HG02885 (cell line): ENCODE results near the gene ABCD1.

Experiments
- ATAC-seq: cut with Tn5 transposase; IDR thresholded peaks from one replicate; pipeline ENCODE4 v1.9.1; 2021; ENCODE audit warnings: mild to moderate bottlenecking; ENCODE audit not compliant: unreplicated experiment, poor library complexity

ABCD1 gene

DNA sequence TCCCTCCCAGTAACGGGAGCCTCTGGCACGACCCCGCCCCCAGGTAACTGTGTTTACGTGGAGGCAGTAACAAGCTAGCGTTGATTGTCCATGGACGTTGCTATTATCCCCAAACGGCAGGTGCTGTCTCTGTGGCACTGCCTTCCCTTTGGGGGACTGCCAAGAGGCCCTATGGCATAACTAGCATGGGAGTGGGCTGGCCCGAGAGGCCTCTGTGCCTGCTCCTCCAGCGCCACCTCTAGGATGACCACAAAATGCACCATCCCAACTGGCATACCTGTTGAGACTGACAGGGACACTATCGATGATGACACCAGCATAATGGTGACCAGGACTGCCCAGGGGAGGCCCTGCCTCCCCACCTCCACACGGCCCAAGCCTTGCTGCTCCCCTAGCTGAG lies 57.7 kb downstream of the ABCD1 start:
- ATAC-seq = no peak

DNA sequence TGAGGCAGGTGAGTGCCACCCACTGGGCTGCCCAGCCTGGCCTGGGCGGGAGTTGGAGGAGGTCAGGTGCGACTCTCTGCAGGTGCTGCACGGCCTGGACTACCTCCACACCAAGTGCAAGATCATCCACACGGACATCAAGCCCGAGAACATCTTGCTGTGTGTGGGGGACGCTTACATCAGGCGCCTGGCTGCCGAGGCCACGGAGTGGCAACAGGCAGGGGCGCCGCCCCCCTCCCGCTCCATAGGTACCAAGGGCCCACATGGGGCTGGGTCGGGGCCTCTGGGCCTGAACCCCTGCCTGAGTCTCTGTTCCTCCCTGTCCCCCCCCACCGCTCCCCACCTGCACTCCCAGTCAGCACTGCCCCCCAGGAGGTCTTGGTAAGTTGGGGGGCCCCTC lies 58.2 kb downstream of the ABCD1 start:
- no peak for ATAC-seq

DNA sequence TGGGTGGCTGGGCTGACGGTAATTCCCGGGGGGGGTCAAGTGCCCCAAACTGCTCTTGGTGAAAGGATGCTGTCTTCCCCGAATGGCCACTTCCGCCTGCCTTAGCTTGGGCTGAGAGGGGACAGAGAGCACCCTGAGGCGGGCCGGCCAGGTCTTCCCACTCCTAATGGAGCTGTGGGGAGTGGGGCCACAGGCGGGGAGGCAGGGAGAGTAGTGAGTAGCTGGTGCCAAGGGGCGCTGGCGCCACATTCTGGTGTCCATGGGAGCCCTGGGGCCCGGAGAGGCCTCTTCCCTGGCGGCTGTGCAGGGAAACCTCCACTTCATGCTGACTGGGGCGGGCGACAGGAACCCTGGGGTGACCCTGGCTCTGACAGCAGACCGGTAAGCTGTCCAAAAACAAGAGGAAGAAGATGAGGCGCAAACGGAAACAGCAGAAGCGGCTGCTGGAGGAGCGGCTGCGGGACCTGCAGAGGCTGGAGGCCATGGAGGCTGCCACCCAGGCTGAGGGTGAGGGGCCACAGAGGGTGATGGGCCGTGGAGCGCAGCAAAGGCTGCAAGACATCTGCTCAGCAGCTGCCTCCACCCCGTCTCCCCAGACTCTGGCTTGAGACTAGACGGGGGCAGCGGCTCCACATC lies 58.8 kb downstream of the ABCD1 start:
- ATAC-seq = no peak

DNA sequence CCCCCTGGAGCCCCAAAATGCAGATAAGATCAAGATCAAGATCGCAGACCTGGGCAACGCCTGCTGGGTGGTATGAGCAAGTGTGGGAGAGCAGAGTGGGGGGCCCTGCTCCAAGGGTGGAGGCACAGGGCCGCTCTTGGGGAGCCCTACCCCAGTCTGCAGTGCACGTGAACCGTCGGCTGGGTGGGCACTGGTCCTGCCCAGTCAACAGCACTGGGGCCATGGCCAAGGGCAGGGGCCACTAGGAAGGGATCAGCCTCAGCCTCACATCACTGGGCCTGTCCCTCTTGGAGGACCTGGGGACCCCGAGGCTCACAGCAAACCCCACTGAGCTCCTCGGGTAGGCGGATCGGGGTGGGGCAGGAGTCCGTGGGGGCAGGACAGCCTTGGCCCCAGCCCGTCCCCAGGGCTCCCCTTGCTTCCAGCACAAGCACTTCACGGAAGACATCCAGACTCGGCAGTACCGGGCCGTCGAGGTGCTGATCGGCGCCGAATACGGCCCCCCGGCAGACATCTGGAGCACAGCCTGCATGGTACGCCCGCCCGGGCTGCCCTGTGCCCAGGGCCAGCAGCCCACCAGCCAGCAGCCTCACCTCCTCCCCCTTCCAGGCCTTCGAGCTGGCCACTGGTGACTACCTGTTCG lies 59.8 kb downstream of the ABCD1 start:
- no peak for ATAC-seq

DNA sequence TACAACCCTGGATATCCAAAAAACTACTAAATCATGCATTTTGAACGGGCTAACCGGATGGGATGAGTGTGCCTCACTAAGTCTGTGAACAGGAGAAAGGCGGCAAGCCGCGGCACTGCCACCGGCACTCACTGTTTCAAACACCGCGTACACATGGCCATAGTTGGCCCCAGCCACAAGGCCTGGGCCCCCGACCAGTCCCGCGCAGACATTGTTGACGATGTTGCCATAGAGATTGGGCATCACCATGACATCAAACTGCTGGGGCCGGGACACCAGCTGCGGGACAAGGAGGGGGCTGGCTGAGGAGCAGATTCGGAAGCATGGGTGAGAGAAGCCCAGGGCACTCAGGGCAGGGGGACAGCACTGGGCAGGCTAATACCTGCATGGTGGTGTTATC lies 62.0 kb downstream of the ABCD1 start:
- no peak for ATAC-seq

DNA sequence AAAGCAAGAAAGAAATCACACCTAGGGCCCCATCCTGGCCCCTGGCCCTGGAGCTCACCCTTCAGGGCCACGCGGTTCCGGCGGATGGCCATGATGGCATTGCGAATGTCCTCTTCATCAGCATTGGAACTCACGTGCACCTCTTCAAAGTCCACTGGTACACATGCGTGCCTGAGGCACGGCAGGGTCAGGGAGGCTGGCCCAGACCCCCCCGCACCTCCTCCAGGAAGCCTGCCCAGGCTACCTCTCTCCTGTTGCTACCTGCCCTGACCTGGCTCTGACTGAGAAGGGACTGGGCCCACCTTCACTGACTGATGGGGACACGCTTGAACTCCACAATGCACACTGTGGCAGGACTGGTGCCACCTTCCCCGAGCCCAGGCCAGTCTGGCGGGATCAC lies 65.0 kb downstream of the ABCD1 start:
- no peak for ATAC-seq

DNA sequence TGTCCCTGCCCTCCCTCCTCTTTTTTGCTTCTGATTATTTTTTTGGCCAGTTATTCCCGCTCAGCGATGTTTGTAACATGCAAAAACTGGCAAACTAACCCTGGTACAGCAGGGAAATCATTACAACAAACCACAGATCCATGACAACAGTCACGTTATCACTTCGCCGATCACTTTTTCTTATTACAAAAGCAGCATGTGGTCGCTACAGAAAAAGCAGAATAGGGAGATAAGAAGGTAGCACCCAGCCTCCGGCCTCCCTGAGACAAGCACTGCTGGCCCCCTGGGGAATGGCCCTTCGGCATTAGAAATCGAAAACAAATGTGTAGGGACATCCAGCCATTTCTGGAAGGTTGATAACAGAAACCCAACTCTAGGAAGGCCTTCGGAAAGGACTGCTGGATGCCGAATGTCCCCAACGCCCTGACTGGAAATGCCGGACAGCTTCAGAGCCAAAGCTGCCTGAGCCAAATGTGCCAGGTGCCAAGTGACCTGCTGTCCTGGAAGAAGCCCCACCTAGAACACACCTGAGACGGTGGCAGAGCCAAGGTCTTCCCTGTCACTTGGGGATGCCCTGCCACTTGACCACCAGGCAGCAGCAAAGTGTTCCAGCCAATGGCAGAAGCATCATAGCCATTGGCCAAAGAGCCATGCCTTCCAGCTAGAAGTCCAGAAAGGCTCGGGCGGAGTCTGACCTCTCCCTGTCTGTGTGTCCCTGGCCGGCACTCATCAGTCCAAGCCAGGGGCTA lies 66.6 kb downstream of the ABCD1 start:
- ATAC-seq = no peak

DNA sequence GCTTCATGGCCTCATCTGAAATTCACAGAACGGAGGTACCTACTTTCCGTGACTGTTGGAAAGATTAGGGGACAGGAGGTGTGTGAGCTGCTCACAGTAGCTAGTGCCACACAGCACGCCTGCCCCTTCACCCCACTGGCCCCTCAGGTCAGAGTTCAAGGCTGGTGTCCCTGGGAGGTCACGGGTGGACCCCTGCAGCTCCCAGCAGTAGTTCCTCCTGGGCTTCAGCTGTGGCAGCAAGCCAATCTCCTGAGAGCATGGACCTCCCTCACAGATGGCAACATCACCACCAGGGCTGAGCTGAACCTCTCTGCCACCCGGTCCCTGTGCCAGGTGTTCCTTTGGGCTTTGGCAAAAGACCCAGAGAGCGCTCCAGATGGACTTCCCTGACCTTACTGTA lies 67.7 kb downstream of the ABCD1 start:
- ATAC-seq = no peak

DNA sequence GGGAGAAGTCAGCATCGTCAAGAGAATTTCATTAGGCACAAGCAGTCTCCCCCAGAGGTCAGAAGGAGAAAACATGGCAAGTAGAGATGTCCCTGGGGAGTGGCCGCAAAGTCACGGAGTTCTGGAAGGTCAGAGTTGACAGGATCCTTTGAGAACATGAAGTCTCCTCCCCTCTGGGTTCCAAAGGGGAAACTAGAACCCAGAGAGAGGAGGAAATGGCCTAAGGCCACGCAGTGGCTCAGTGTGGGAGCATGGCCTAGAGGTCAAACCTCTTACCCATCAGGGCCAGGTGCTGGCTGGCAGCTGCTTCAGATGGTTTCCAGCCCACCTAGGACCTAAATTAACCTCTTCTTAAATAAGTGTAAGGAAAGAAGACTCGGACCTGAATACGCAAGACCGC lies 68.6 kb downstream of the ABCD1 start:
- ATAC-seq = no peak
